ENCODE data around the gene ROBO1.

Gene ROBO1

DNA sequence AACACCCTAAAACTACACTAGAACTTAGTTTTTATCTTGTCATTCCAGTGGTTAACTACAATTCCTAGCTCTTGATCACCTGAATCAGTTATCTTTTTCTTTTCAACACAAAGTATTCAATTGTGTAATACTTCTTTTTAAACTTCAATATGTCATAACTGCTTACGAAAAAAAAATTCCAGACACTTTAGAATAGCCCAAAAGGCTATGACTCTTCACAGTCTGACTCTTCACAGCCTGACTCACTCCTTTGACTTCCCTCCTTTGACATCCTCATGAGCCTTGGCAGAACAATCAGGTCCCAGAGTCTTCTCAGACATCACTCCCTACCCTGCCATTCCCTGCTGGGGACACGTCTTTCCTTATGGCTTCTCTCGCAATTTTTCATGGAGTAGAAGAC is 727.1 kb downstream of the ROBO1 start:
- no peak for DNase-seq

DNA sequence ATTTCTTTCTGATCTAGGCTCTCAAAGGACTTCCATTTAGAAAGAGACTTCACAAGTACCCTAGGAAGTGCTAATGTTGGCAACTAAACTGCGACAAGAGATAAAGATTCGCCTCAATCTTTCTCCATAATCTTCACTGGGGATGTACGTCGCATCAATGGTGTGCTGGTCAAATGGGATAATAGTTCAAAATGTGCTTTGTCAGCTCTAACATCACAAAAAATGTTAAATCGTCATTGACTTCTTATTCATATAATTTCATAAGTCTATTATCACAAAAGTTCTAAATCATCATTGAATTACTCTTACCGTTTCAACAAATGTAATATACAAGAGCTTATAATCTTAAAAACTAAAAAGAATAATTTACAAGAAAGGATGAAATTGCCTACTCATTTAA is 727.7 kb downstream of the ROBO1 start:
- DNase-seq, result no peak

DNA sequence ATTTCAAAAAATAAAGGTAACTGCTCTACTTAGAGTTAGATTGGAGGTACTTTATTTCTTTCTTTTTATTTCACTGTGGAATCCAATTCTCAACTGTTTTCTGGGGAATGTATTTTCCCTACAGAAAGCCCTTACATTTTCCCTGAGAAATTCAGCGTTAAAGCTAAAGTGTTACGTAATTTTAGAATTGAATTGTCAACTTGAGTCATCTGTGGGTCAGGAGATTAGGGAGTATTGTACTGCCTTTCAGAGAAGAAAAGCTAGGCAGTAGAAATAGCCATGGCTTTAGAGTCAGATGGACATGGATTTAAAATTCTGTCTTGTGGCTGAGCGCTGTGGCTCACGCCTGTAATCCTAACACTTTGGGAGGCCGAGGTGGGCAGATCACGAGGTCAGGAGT is 728.6 kb downstream of the ROBO1 start:
- no peak for DNase-seq

DNA sequence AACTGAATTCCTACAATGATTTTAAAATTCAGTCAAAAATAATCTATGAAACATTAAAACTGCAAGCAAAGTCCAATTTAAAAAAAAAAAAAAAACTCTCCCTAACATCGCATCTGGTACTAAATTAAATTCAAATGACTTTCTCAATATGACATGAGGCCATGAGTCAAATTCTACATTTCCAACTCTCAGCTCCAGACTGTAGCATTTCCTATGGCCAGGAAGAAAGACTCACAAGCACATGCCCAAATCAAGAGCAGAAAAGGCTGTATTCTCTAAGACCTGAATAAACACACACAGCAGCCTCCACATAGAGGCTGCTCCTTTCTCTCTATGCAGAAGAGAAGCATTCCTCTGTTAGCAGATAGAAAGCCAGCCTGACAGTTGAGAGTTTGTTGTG is 729.2 kb downstream of the ROBO1 start:
- DNase-seq, result no peak

DNA sequence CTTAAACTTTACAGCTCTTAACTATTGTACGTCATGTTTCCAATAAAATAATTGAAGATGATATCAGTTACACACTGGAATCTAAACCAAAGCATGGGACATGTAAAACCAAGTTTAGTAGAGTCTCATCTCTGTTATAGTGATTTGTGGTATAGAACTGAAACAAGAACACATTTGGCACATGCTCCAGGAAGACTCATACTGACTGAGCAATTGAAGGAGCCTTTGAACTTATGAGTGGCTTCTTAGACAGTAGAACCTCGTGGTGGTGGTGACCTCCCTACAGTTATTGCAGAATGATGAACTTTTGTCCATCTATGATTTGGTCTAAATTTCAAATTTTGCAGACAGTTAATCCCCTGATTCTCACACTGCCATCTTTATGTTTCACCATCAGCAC is 729.7 kb downstream of the ROBO1 start:
- no peak for DNase-seq

DNA sequence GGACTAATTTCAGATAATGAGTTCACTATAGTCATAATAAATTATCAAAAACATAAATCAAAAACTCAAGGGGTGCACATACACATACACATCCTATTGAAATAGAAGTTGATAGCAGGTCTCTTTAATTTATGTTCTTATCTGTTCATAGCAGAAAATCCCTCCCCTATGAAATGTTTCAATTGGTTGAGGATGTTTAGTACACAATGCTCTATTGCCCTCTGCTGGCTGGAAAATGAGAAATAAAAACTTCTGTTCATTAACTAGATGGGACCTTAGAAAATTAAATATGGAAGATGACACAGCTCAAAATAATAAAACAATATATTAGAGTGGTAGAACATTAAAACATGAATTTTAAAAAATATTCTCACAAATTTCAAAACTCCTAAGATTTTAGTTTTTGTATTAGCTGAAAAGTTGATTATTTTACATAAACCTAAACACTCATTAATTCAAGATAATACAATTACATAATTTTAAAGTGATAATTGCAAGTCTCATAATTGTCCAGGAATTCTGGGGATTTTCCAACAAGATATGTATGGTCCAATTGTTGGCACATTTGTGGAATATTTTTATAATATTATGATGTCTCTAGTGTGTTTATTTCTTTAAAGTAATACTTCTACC is 735.0 kb downstream of the ROBO1 start:
- peak; percentile 59 for DNase-seq

DNA sequence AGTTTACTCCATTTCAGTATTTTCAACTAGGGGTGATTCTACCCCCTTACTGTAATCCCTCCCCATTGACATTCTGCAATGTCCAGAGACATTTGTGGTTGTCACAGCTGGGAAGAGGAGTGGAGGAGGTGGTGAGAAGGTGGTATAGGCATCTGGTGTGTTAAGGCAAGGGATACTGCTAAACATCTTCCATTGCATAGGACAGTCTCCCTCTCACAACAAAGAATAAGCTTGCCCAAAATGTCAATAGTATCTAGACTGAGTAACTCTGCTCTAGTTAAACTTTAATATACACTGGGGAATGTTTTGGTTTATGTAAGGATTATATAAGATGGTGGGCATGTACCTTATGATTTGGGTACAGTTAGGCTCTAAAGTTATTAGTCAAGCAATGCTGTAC is 737.6 kb downstream of the ROBO1 start:
- no peak for DNase-seq

DNA sequence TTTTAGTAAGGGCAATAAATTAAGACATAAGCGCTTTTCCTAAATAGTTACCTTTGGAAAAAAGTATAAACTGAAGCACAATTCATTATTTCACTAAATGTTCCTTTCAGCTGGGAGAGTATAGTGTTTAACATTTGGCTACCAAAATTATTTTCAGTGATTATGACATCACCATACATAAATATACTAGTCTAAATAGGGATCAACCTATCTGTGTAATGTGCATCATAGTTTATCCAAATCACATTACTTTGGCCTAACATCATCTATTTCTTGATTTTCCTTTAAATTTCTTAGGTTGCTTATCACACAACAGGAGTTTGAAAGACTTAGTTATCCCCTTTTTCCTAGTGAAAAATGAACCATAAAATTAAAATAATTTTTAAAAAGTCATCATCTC is 738.9 kb downstream of the ROBO1 start:
- no peak for DNase-seq

DNA sequence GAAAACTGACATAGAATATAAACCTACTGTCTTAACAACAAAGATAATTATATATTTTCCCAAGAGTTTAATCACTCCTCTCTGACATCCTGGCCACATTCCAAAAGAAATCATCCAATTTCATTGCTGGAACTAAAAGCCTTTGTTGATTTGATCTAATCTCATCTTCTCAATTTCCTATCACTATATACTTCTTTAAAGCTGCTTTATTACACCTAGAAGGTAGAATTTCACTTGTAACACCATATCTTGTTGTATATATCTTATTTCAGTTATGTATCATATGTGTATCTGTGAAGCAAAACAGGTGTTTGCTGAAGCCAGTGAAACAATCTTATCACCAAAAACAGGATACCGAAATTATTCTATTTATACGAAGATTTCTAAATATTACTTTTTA is 740.2 kb downstream of the ROBO1 start:
- DNase-seq, result peak; percentile 56

DNA sequence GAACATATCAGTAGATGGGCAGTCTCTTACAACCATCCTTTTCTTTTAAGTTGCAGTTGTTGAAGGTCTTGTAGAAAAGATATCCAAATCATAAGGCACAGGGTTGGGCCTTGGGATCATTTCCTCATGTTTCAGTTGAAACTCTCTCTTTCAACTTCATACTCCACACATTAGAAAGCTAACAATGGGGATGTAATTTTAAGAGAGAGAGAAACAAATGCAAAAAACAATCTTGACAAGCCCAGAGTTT is 747.9 kb downstream of the ROBO1 start:
- DNase-seq, result no peak

DNA sequence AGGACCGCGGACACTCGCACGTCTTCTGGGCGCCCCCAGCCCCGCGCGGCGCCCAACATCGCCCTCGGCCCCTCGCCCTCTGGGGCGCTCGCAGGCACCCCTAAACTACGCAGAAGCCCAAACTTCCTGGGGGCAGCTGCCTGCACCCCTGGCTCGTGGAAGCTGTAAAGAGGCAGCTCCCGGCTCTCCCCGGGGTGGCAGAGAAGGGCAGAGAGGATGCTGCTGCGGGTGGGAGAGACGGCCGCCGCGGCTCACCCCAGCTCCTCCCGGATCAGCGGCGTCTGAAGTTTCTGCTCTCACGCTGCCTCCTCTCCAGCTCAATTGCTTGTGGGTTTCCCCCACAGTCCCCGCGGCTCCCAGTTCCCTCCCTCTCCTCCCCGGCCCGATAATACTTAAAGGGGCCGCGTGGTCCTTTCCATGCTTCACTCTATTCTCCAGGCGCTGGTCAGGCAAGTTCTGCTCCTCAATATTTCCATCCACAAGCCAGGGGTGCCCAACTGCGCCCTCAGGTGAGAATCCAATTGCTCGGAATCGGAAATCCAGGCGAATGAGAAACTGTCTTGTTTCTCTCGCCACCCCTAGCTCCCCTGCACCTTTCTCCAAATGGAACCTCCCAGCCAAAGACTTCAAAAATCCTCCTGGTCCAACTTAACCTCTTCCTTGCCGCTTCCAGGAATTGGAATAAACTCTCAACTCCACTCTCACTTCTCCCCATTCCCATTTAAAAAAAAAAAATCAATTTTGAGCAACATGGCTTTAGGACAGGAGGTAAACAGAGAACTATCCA is 748.5 kb downstream of the ROBO1 start:
- peak; percentile 77 for DNase-seq

DNA sequence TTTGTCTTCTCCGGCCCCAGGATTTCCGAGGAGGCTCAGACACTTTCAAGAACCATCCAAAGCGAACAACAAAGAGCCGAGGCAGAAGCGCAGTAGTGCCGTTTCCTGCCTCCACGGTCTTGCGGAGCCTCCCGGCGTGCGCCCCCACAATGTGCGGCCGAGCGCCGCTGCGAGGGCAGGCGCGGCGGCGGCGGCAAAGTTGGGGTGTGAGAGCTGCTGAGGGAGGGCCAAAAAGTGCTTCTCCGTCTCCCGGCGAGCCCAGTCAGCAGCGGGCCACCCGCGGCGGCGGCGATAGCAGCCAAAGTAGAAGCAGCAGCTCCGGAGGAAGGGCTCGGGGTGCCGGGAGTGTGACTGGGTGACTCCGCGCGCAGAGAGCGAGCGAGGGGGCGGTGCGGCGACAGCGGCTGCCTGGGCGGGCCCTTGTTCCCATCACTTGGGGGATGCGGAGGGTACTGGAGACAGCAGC is 749.1 kb downstream of the ROBO1 start:
- peak; percentile 51 for DNase-seq

DNA sequence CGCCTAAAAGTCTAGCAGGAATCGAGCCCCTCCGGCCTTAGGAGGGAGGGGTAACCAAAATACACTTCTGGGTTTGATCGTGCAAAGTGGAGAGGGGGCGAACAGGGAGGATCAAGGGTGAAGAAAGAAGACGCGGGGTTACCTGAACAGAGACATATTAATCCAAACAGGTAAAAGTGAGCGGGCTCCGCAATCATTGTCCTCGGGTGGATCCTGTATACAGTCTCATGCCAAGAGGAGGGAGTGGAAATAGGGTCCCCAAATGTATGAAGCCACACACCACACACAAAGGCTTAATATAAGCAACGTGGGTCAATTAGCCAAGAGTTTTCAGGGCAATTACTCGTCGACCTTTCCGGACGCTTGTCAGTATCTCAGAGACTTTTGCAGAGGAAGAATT is 749.5 kb downstream of the ROBO1 start:
- peak; percentile 46 for DNase-seq

DNA sequence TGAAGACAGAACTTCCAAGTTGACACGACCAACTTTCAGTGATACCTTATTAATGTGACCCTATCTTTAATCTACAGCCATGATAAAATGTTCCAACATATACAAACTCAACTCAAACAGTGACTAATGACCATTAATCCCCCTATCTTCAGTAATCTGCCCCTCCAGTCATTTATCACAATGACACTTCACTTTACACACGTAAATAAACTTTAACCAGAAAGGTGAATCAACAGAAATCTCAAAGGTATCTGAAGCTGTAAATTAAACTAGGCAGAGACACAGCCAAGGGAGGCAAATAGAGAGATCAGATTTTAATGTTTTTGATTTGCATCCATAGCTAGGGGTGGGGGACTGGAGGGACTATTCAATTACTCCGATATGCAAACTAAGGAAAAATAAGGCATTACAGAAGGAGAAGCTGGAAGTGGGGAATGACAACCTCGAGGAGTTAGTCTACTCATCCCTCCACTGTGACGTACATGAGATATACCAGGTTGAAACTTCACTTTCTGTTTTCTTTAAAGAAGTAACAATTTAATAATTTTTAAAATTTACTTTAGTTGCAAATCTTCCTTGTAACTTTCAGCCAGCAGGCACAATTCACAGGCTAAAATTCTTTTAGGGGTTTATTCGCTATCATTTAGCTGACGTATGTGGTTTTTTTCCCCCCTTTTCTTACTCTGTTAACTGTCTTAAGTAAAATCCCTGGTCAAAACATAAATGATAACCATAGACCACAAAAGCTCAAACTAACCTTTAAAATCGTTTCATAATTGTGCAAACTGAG is 751.0 kb downstream of the ROBO1 start:
- DNase-seq, result no peak

DNA sequence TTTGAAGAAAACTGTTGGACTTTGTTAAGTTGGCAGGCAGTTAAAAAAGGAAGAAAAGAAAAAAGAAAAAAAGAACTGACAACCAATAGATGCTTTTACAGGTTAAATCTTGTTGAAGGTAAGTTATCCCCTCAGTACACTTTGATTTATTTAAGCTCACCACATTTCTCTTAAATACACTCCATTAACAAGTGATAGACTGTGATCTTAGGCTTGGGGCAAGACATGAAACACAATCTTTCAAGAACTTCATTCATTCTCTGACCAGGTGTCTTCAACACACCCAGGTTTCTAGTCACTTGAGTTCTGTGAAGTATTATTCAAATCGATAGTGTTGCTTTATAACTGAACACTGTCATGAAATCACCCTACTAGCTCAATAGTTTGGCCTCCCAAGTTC is 751.9 kb downstream of the ROBO1 start:
- DNase-seq, result no peak

DNA sequence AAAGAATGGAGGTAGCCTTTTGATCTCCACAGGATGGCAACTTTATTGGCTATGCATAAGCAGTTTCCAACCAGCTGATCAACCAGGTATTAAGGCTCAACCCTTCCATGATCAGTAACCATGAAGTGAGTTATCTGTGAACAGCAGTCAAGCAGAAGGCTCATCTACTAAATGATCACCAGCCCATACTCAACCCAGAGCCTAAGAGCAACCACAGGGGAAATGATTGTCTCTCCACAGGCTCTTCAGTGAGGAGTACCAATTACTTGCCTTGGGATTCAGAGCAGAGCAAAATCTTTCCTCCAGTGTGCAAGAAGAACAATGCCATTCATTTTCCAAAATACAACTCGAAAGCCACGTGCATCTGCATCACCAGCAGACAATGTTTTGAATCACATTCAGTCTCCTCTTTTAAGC is 754.8 kb downstream of the ROBO1 start:
- DNase-seq, result peak; percentile 3

DNA sequence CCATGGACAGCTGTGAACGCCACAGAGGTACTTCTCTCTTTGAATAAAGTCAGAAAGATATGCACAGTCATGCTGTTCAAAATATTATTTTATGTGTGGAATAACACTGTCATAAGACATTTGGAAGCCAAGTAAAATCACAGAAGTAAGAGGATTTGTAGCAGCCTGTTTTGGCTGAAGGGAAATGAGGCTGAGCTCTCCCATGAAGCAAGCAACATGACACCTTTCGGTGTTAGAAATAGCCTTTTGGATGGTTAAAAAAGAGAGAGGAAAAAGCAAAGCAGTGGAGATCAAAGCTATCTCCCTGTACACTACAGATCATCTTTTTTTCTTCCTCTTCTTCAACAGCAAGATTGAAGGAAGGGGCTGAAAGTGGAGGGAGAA is 755.3 kb downstream of the ROBO1 start:
- no peak for DNase-seq

DNA sequence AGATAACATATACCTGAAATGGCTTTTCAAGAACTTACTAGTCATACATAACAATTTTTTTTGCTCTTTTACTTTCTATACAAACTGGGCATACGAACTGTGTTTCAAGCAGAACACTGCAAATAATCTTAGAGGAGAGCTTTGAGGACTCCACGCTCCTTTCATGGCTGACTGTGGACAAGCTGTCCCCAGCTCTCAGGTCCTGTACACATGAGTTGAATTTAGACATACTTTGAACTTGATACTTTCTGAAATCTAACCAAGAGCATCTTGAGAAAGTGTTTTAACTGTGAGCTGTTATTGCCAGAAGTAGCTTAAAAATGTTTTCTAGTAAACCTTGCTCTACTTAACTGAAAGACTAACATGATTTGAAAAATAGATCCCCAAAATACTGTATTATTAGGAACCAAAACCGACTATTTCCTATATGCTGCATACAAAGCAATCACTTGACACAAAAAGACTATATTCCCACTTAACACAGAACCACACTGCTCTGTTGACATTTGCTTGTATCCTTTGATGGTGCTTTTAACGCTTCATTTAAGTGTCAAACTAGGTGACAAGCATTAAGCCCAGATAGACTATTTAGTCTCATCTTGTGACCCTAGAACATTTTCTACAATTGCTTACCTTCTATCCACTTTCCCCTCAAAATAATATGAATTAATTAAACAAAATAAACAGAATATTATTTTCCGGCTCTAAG is 755.8 kb downstream of the ROBO1 start:
- DNase-seq, result no peak

DNA sequence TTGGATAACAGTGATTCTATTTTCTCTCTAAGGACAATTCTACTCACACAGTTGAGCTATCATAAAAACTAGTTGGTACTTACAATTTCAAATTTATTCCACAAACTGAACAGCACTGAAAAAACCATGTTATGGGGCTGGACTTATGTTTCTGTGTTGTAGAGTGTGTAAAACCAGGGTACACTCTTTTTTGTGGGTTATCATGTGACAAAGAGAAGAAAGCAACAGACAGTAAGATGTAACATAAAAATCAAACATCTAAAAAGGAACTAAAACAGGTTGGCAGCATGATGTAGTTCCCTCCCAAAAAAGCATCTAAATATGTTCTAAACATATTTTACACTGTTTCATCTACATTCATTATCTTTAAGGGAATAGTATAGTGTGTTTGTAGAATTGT is 757.9 kb downstream of the ROBO1 start:
- DNase-seq, result no peak

DNA sequence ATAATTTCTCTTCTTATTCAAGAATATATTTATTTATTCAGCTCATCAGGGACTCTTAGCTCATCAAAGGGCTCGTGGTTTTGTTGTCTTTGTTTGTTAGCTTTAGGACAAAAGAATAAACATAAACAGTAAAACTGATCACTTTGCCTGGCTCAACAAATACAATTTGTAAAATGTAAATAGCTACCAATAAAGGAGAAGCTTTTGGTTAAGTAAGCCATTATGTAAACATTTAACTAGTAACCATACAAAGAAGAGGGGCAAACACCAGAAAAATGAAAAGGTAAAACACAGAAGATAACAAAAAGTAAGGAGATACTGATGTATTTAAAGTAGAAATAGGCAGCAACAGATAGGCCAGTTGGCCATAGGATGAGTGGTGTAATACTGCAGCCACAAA is 761.7 kb downstream of the ROBO1 start:
- DNase-seq, result no peak

DNA sequence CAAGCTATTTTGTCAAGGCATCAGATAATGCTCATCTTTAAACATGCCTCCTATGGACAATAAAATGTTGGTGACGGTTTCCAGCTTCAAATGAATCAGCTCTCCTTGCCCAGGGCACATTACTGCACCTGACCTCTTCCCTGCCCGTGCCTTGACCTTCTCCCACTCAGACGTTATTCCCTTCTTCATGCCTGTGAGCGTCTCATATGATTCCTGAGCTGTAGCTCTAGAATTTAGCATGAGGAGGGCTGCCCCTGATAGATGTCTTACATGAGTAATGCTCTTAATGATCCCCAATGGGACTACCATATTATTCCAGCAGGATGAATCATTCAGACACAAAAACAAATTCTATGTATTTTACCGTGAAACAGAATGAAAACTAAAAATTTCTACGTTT is 762.7 kb downstream of the ROBO1 start:
- no peak for DNase-seq

DNA sequence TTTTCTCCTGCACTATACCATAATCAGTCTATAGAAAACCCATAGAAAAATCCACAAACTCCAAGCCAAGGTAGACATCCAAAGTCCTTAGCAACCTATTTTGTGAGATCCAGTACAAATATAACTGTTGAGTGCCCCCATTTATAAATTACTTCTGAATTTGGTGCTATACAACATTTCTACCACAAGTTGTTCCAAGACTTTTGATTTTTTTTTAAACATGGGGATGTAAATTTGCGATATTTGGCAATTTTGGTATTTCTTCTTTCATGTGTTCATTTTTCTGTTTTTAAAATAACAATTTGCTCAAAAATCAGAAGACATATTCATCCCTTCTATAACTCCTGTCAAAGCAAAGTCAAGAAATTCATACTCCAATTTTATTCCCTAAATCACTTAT is 763.8 kb downstream of the ROBO1 start:
- no peak for DNase-seq

Data from NCI-H2171 treated with DMSO at 0.1 percent for 48 hours (cell line).